GM19099 (cell line): ENCODE measurements around the gene TSSK3.

ENCODE experiments used
- POLR2A ChIP-seq: IDR thresholded peaks from 3 replicates; pipeline ENCODE4 v1.6.1; 2011; ENCODE audit warnings: low read depth; ENCODE audit not compliant: insufficient read length; ENCODE audit errors: extremely low read depth

Gene TSSK3

DNA sequence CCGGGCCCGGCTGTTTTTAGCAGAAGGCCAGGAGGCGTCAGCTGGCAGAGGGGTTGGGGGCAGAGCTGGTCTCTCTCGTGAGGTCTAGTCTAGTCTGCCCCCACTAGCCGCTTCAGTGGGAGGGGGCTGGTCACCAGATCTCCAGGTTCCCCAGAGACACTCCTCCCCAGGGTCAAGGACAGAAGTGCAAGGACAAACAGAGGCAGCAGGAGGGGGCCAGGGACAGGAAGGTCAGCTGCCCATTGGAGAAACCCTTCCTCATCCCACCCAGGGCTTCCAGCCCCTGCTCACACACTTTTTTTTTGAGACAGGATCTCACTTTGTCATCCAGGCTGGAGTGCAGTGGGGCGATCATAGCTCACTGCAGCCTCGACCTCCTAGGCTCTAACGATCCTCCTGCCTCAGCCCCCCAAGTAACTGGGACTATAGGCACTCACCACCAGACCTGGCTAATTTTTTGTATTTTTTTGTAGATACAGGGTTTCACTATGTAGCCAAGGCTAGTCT lies 10.0 kb upstream of the TSSK3 start:
- TF ChIP-seq POLR2A, result no peak

- TF ChIP-seq POLR2A, result no peak
Measured at GRCh38 chr1:32352831-32353383, 9.4 kb upstream of the TSSK3 start.

DNA sequence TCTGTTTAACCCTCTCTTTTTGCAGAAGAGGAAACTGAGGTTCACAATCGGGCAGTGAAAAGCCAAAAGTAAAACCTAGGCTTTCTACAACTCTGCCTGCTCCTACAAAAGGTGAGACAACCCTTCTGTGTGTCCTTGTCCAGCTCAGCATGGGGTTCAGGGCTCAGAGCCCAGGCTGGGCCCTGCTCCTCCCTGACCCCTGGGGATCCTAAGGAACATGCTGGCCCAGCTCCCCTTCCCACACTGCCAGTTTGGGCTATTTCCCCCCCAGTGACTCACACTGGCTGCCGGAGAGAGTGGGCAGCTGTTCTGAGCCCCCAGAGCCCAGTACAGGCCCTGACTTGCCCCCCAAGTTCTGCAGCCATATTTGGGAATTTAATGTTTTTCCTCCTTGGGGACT lies 8.9 kb upstream of the TSSK3 start:
- no peak for TF ChIP-seq POLR2A

- no peak for TF ChIP-seq POLR2A
Measured at GRCh38 chr1:32353886-32354570, 8.3 kb upstream of the TSSK3 start.

- no peak for TF ChIP-seq POLR2A
Measured at GRCh38 chr1:32356478-32356877, 5.9 kb upstream of the TSSK3 start.

GRCh38 chr1:32357614-32358013 lies 4.7 kb upstream of the TSSK3 start:
- TF ChIP-seq POLR2A, result no peak

GRCh38 chr1:32358435-32358834 lies 3.9 kb upstream of the TSSK3 start:
- TF ChIP-seq POLR2A, result no peak

DNA sequence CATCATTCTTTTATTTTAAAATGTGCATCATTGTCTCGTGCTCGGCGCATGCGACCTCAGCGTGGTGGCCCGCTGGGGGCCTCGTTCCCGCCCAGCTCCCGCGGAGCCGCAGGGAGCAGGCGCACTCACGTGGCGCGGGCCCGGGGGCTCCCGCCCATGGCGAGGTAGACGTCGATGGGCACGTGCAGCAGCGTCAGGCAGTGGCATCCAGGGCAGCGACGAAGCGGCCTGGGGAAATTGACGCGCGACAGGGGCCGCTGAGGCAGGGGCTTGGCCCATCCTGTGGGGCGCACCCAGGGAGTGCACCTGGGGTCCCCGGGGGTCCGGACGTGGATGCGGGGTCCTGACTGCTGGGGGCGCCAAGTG lies 1.0 kb upstream of the TSSK3 start:
- TF ChIP-seq POLR2A, result no peak

- TF ChIP-seq POLR2A, result no peak
Measured at GRCh38 chr1:32361674-32362473, 465 bp upstream of the TSSK3 start.

DNA sequence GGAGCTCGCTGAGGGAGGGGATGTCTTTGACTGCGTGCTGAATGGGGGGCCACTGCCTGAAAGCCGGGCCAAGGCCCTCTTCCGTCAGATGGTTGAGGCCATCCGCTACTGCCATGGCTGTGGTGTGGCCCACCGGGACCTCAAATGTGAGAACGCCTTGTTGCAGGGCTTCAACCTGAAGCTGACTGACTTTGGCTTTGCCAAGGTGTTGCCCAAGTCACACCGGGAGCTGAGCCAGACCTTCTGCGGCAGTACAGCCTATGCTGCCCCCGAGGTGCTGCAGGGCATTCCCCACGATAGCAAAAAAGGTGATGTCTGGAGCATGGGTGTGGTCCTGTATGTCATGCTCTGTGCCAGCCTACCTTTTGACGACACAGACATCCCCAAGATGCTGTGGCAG lies 1.4 kb downstream of the TSSK3 start:
- TF ChIP-seq POLR2A, result no peak

DNA sequence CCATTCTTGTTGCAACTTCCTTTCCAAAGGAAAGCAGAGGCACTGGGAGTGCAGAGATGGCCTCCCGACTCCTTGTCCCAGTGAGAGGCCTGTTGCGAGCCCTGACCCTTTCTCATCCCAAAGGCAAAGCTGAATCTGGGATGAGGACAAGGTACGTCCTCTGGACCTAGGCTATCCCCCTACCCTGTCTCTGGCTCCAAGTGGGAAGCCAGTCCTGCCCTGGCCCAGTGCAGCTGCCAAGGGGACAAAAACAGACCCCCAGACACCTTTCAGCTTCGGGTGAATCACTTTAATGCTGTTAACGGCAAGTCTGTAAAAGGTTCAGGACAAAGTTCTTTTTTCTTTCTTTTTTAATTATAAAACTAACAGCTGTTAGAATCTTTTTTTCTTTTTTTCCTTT lies 2.5 kb downstream of the TSSK3 start:
- TF ChIP-seq POLR2A, result no peak

- TF ChIP-seq POLR2A, result no peak
Measured at GRCh38 chr1:32365445-32365844, 3.1 kb downstream of the TSSK3 start.

DNA sequence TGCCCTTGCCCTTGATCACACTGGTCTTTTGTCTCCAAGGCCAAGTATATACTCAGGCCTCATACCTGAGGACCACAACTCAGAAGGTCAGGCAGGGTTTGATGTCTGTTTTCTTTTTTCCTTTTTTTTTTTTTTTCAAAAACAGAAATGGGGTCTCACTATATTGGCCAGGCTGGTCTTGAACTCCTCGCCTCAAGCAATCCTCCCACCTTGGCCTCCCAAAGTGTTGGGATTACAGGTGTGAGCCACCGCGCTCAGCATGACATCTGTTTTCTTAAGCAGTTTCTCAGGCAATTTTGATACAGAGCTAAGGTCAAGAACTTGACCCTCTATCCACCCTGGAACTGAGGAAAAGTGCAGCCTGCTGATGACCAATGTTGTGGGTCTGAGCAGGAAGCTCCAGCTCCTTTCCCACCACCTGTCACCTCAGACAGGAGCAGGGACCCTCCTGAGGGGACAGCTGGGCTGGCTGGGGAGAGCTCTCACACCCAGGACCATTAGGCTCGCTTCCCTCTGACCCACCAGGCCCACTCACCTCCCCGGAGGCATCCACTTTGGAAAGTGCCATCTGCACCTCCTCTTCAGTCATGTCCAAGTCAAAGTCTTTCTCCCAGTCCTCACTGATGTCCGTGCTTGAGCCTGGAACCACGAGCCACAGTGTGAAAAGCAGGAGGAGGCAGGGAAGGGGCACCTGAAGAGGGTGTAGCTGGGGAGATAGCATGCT lies 5.7 kb downstream of the TSSK3 start:
- TF ChIP-seq POLR2A, result no peak

DNA sequence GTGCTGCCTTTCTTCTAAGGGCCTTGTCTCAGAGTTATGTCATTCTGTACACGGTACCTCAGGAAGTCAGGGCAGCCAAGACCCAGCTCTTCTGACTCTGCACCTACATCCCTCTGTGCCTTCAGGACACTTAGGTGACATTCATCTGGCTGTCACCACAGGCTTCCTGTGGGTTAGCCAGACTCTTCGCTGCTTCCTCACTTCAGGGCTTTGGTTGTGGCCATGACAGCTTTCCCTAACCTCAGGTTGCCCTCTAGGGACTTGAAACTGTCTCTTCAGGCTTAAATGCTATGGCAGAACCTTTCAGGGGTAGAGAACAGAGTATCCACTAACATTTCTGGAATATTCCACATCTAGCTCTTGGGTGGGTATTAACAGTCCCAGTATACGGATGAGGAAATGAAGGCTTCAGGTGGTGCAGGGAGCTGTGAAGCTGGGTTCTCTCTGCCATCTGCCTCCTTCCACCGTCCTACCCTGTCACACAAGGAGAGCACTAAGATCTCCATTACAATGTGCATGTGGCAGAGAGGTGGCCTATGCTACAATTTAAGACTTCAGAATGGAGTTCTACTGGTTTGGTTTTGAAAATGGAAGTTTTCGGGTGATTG lies 9.9 kb downstream of the TSSK3 start:
- no peak for TF ChIP-seq POLR2A
